Choroid plexus epithelial cell (primary cell): ENCODE measurements around the gene LPP.
A peak's percentile ranks its signal among the peaks of the same experiment; 100 is the strongest.

ENCODE experiments used
- DNase-seq: peaks from one replicate; pipeline ENCODE4 v3.0.0-alpha.2; 2010; ENCODE audit warnings: low read depth
- H3K4me3 ChIP-seq: 2 replicates; pipeline ENCODE4 v1.5.1; 2011; ENCODE audit warnings: low read depth, mild to moderate bottlenecking, control low read depth, low read length, moderate library complexity
- TF ChIP-seq, protein P1 (sequence below): conservative IDR thresholded peaks from 2 replicates; pipeline ENCODE4 v1.5.1; 2011; ENCODE audit warnings: low read depth, mild to moderate bottlenecking, control low read depth, inconsistent platforms, low read length, moderate library complexity

LPP gene

GRCh38 chr3:188544012-188544411 is 390.1 kb downstream of the LPP start:
- TF ChIP-seq, protein P1, sequence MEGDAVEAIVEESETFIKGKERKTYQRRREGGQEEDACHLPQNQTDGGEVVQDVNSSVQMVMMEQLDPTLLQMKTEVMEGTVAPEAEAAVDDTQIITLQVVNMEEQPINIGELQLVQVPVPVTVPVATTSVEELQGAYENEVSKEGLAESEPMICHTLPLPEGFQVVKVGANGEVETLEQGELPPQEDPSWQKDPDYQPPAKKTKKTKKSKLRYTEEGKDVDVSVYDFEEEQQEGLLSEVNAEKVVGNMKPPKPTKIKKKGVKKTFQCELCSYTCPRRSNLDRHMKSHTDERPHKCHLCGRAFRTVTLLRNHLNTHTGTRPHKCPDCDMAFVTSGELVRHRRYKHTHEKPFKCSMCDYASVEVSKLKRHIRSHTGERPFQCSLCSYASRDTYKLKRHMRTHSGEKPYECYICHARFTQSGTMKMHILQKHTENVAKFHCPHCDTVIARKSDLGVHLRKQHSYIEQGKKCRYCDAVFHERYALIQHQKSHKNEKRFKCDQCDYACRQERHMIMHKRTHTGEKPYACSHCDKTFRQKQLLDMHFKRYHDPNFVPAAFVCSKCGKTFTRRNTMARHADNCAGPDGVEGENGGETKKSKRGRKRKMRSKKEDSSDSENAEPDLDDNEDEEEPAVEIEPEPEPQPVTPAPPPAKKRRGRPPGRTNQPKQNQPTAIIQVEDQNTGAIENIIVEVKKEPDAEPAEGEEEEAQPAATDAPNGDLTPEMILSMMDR, result no peak
- no peak for DNase-seq
- H3K4me3 ChIP-seq, result no peak overlapping the region

- TF ChIP-seq, protein P1, result no peak
- H3K4me3 ChIP-seq, result no peak overlapping the region
- peak; percentile 85 for DNase-seq
Observed at GRCh38 chr3:188546835-188547670, 393.1 kb downstream of the LPP start.

GRCh38 chr3:188553569-188553968 is 399.6 kb downstream of the LPP start:
- H3K4me3 ChIP-seq, result no peak overlapping the region
- DNase-seq, result no peak
- TF ChIP-seq, protein P1, result no peak

DNA sequence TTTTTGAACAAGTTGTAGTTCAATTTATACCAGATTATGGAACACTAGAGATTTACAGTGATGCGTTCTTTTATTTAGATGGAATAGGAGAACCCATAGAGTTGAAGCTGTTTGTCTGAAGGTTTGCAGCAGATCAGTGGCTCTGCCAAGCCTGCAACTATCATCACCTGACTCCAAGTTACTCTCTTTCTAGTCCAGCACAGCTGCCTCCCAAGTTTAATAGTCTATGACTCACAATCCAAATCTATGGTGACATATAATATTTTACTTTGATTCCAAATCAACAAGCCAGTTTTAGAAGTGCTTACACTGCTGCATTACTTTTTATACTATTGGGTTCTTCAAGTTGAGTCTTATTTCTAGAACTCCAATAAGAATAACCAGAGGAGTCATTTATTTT is 400.4 kb downstream of the LPP start:
- TF ChIP-seq, protein P1, result no peak
- no peak overlapping the region for H3K4me3 ChIP-seq
- peak; percentile 70 for DNase-seq

GRCh38 chr3:188557235-188557634 is 403.3 kb downstream of the LPP start:
- DNase-seq, result no peak
- no peak overlapping the region for H3K4me3 ChIP-seq
- TF ChIP-seq, protein P1, result no peak

DNA sequence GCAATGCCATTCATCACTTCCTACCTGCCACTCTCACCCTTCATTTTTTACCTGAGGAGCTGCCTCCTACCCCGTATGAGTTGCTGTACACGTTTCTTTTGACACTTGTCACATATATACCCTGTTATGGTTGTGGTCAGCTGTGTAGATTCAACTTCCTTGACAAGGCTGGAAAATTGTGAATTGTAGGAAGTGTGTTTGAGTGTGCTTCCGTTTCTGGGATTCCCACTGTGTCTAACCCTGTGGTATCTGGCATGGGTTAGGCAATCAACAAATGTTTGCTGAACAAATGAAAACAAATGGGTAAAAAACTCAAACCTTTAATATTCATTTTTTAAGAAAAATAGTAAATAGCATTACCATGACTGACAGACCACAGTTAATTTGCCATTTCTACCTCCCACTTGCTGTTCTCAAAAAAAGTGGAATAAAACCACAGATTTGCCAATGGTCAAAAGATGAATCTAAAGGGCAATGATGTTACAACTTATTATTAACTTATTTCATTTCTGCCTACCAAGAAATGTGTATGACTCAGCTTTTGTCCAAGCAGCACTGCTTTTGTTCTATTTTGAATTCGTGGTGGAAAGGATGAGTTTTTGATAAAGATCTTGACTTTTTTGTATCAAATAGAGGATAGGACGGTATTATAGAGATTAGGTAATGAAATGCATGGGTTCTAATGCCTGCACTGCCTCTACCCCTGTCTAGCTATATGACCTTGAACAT is 404.6 kb downstream of the LPP start:
- TF ChIP-seq, protein P1, result no peak
- DNase-seq, result peak; percentile 55
- no peak overlapping the region for H3K4me3 ChIP-seq

- H3K4me3 ChIP-seq, result no peak overlapping the region
- TF ChIP-seq, protein P1, result no peak
- DNase-seq, result no peak
Observed at GRCh38 chr3:188559072-188559429, 405.1 kb downstream of the LPP start.
